GM23338 (cell line): ENCODE results near the gene TARBP1.

Experiments used
- CREB1 ChIP-seq: fragments of 250-450 bp; sonication (Bioruptor Pico); IDR thresholded peaks from 2 replicates; pipeline ENCODE4 v1.5.0; 2020; ENCODE audit warnings: low read depth, mild to moderate bottlenecking, moderate library complexity
- EZH2 ChIP-seq: fragments of 200-600 bp; sonication (generic); IDR thresholded peaks from one replicate; pipeline ENCODE4 v1.8.0; 2017; ENCODE audit warnings: antibody characterized with exemption, mild to moderate bottlenecking, low read depth; ENCODE audit not compliant: unreplicated experiment
- EZH2phosphoT487 ChIP-seq: fragments of 200-600 bp; sonication (generic); IDR thresholded peaks from one replicate; pipeline ENCODE4 v1.8.1; 2018; ENCODE audit warnings: antibody characterized with exemption; ENCODE audit not compliant: unreplicated experiment
- POLR2AphosphoS5 ChIP-seq: IDR thresholded peaks from 2 replicates; pipeline ENCODE4 v1.6.1; 2016; ENCODE audit warnings: antibody characterized with exemption, low read depth
- TF ChIP-seq, protein P1 (sequence below), 2 experiments: fragments of 200-600 bp in 1 of 2; sonication (generic) in 1 of 2; conservative IDR thresholded peaks; 2 replicates each; pipeline versions ENCODE4 v1.5.1 to v1.6.1; 2016 to 2017; ENCODE audit warnings: antibody characterized with exemption in 2 of 2, low read depth in 2 of 2, mild to moderate bottlenecking in 2 of 2, moderate library complexity in 1 of 2
- TF ChIP-seq, protein P2 (sequence below): IDR thresholded peaks from 2 replicates; pipeline ENCODE4 v1.6.1; 2016; ENCODE audit warnings: antibody characterized with exemption

DNA sequence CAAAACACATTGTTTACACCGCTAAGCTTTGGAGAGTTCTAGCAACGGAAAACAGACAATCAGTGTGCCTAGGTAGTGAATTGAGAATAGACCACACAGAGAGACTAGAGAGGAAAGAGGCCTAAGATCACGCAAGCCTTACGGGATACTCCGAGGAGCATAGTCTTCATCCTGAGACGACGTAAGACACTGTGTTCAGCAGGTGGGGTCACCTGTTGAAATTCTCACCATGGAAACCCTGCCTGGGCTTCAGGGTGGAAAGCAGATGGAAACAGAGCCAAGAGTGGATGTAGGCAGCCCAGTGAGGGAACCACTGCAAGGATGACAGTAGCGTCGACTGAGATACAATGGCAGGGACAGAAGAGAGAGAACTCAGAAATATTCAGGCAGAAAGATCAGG is 65.5 kb downstream of the TARBP1 start:
- TF ChIP-seq EZH2, result no peak
- TF ChIP-seq, protein P1, sequence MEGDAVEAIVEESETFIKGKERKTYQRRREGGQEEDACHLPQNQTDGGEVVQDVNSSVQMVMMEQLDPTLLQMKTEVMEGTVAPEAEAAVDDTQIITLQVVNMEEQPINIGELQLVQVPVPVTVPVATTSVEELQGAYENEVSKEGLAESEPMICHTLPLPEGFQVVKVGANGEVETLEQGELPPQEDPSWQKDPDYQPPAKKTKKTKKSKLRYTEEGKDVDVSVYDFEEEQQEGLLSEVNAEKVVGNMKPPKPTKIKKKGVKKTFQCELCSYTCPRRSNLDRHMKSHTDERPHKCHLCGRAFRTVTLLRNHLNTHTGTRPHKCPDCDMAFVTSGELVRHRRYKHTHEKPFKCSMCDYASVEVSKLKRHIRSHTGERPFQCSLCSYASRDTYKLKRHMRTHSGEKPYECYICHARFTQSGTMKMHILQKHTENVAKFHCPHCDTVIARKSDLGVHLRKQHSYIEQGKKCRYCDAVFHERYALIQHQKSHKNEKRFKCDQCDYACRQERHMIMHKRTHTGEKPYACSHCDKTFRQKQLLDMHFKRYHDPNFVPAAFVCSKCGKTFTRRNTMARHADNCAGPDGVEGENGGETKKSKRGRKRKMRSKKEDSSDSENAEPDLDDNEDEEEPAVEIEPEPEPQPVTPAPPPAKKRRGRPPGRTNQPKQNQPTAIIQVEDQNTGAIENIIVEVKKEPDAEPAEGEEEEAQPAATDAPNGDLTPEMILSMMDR (conservative IDR thresholded peaks at IDR 0.05; ENCODE audit: low read depth in 2 of 2), result no peak
- no peak for TF ChIP-seq POLR2AphosphoS5
- TF ChIP-seq CREB1 (CRISPR knock-in tag), result no peak
- TF ChIP-seq EZH2phosphoT487, result no peak
- TF ChIP-seq, protein P2, sequence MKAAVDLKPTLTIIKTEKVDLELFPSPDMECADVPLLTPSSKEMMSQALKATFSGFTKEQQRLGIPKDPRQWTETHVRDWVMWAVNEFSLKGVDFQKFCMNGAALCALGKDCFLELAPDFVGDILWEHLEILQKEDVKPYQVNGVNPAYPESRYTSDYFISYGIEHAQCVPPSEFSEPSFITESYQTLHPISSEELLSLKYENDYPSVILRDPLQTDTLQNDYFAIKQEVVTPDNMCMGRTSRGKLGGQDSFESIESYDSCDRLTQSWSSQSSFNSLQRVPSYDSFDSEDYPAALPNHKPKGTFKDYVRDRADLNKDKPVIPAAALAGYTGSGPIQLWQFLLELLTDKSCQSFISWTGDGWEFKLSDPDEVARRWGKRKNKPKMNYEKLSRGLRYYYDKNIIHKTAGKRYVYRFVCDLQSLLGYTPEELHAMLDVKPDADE, result no peak
